PC-3 (cell line): ENCODE measurements around the gene CLMP. TPM values are rescaled to one million over a fixed set of nuclear protein-coding genes. Genes with fewer than 3 reads are reported as not detected.
A peak's percentile ranks its signal among the peaks of the same experiment; 100 is the strongest.

Experiments used
- ATAC-seq: fragments of 200-7000 bp; cut with Tn5 transposase; 2 replicates; pipeline ENCODE4 v1.9.1; 2020; ENCODE audit warnings: mild to moderate bottlenecking, moderate library complexity
- BruUV-seq: library from RNA; stranded (reverse); fragments of 400-500 nt; replicated peaks from 2 replicates; lab custom pipeline; 2021; lab: Mats Ljungman, UMichigan
- CTCF ChIA-PET: fragments of 300-600 bp; sonication (Branson Sonifier 250); formaldehyde crosslinking; loops from one replicate; lab custom pipeline; 2022; ENCODE audit warnings: antibody characterized with exemption; lab: Charles Lee
- POLR2A ChIA-PET: fragments of 300-600 bp; sonication (Branson Sonifier 250); formaldehyde crosslinking; loops from one replicate; lab custom pipeline; 2022; ENCODE audit warnings: antibody characterized with exemption; ENCODE audit not compliant: unreplicated experiment; lab: Charles Lee
- DNase-seq: peaks from one replicate; pipeline ENCODE4 v3.0.0-alpha.2; 2015
- H2AFZ ChIP-seq: fragments of 300-600 bp; sonication (generic); 2 replicates; pipeline ENCODE4 v1.6.0; 2016; ENCODE audit warnings: antibody characterized with exemption, low read length
- H3F3A ChIP-seq: fragments of 300-600 bp; sonication (generic); one replicate; pipeline ENCODE4 v1.6.0; 2017; ENCODE audit warnings: antibody characterized with exemption, low read length, control low read depth, mild to moderate bottlenecking; ENCODE audit not compliant: unreplicated experiment
- H3K27ac ChIP-seq: fragments of 300-600 bp; sonication (generic); 2 replicates; pipeline ENCODE4 v1.5.1; 2016; ENCODE audit warnings: mild to moderate bottlenecking, low read length
- H3K27me3 ChIP-seq: fragments of 300-600 bp; sonication (generic); 2 replicates; pipeline ENCODE4 v1.6.1; 2016; ENCODE audit warnings: low read length, mixed read lengths
- H3K36me3 ChIP-seq: fragments of 300-600 bp; sonication (generic); 2 replicates; pipeline ENCODE4 v1.6.1; 2016; ENCODE audit warnings: low read depth, mixed run types, low read length, mixed read lengths
- H3K4me1 ChIP-seq: fragments of 300-600 bp; sonication (generic); 2 replicates; pipeline ENCODE4 v1.5.1; 2016; ENCODE audit warnings: low read length; ENCODE audit not compliant: insufficient read depth
- H3K4me2 ChIP-seq: fragments of 300-600 bp; sonication (generic); 2 replicates; pipeline ENCODE4 v1.6.0; 2016; ENCODE audit warnings: low read length
- H3K4me3 ChIP-seq: fragments of 300-600 bp; sonication (generic); 2 replicates; pipeline ENCODE4 v1.5.1; 2016; ENCODE audit warnings: mild to moderate bottlenecking, low read length, mixed read lengths
- H3K79me2 ChIP-seq: fragments of 300-600 bp; sonication (generic); 2 replicates; pipeline ENCODE4 v1.6.1; 2017; ENCODE audit warnings: low read length, mixed read lengths
- H3K9ac ChIP-seq: fragments of 300-600 bp; sonication (generic); 2 replicates; pipeline ENCODE4 v1.6.0; 2016; ENCODE audit warnings: mild to moderate bottlenecking, low read length
- H3K9me2 ChIP-seq: fragments of 300-600 bp; sonication (generic); replicated peaks from 2 replicates; pipeline ENCODE4 v1.6.1; 2016; ENCODE audit warnings: mixed run types, low read length, mixed read lengths
- H3K9me3 ChIP-seq: fragments of 300-600 bp; sonication (generic); 2 replicates; pipeline ENCODE4 v1.6.1; 2016; ENCODE audit warnings: low read length, mixed read lengths
- H4K20me1 ChIP-seq: fragments of 300-600 bp; sonication (generic); 2 replicates; pipeline ENCODE4 v1.6.1; 2016; ENCODE audit warnings: low read length, mixed read lengths
- CTCF ChIP-seq: fragments of 300-600 bp; sonication (generic); conservative IDR thresholded peaks from 2 replicates; pipeline ENCODE4 v1.5.1; 2017; ENCODE audit warnings: antibody characterized with exemption, low read depth, mild to moderate bottlenecking, low read length
- EZH2 ChIP-seq: fragments of 300-600 bp; sonication (generic); IDR thresholded peaks from one replicate; pipeline ENCODE4 v1.6.1; 2017; ENCODE audit warnings: antibody characterized with exemption, mild to moderate bottlenecking, low read length; ENCODE audit not compliant: unreplicated experiment
- EZH2phosphoT487 ChIP-seq: fragments of 300-600 bp; sonication (generic); IDR thresholded peaks from 2 replicates; pipeline ENCODE4 v1.6.1; 2018; ENCODE audit warnings: mild to moderate bottlenecking, antibody characterized with exemption, low read length, borderline replicate concordance
- intact Hi-C: fragments of 100-400 bp; cut with micrococcal nuclease; formaldehyde crosslinking; loops from 2 replicates; pipeline ENCODE4 v1.9.0; 2023
- total RNA-seq: library from RNA; depleted of rRNA; stranded (reverse); fragments of >200 nt; gene quantifications from 2 replicates; pipeline ENCODE4 v1.2.3, GENCODE V29; 2014

Gene CLMP
- total RNA-seq, 1 experiment from 2014 or later, result 30.4 TPM

GRCh38 chr11:123241294-123241693 lies 46.2 kb upstream of the CLMP start:
- Histone ChIP-seq H3K4me3 (no peak overlapping the region), H3K9me2 (no peaks in the 10 kb centered on the region), H3K36me3 (no peaks in the 10 kb centered on the region), H3K79me2 (no peaks in the 10 kb centered on the region), H3K4me1 (peaks cover 20% of the 10 kb centered on the region), H3K9me3 (no peaks in the 10 kb centered on the region), H4K20me1 (no peaks in the 10 kb centered on the region), H3K27me3 (no peaks in the 10 kb centered on the region), H2AFZ (no peak overlapping the region), H3K4me2 (no peak overlapping the region), H3K27ac (no peak overlapping the region), H3F3A (no peaks in the 10 kb centered on the region), H3K9ac (no peak overlapping the region)
- ChIA-PET CTCF (no interaction called here), POLR2A (interaction anchor here (0.6 kb wide), 1 partner anchor 179 kb away, joined by 10 read pairs; the partner anchor contains the start of gene HSPA8)
- ATAC-seq, result no peak
- no peak for TF ChIP-seq EZH2
- TF ChIP-seq CTCF, result no peak
- no peak for TF ChIP-seq EZH2phosphoT487
- no peak for DNase-seq
- no TSS peak for BruUV-seq
- intact Hi-C loops, result no loop called here

- no peaks in the 10 kb centered on the region for H3K9me3 ChIP-seq
- peaks cover 19% of the 10 kb centered on the region for H3K4me1 ChIP-seq
- no peak overlapping the region for H3K27ac ChIP-seq
- no peak overlapping the region for H3K4me2 ChIP-seq
- ChIA-PET POLR2A (no interaction called here), CTCF (no interaction called here)
- no peaks in the 10 kb centered on the region for H3K36me3 ChIP-seq
- H3K9ac ChIP-seq, result no peak overlapping the region
- intact Hi-C loops, result no loop called here
- no peaks in the 10 kb centered on the region for H4K20me1 ChIP-seq
- TF ChIP-seq EZH2phosphoT487 (no peak), EZH2 (no peak), CTCF (no peak)
- H3K27me3 ChIP-seq, result no peaks in the 10 kb centered on the region
- ATAC-seq, result peak; percentile 74
- H2AFZ ChIP-seq, result no peak overlapping the region
- peak; percentile 64 for DNase-seq
- H3K4me3 ChIP-seq, result no peak overlapping the region
- no peaks in the 10 kb centered on the region for H3K79me2 ChIP-seq
- BruUV-seq, result no TSS peak
- no peaks in the 10 kb centered on the region for H3K9me2 ChIP-seq
- H3F3A ChIP-seq, result no peaks in the 10 kb centered on the region
Measured at GRCh38 chr11:123239191-123240150, 44.4 kb upstream of the CLMP start.

- intact Hi-C loops, result no loop called here
- ChIA-PET POLR2A (no interaction called here), CTCF (no interaction called here)
- no peaks in the 10 kb centered on the region for H3K79me2 ChIP-seq
- H3K27me3 ChIP-seq, result no peaks in the 10 kb centered on the region
- H3K9ac ChIP-seq, result no peak overlapping the region
- peaks cover 7% of the 10 kb centered on the region for H3K4me1 ChIP-seq
- no peak overlapping the region for H3K4me2 ChIP-seq
- H2AFZ ChIP-seq, result no peak overlapping the region
- H3F3A ChIP-seq, result no peaks in the 10 kb centered on the region
- no peak overlapping the region for H3K4me3 ChIP-seq
- ATAC-seq (no peak), DNase-seq (no peak)
- H3K9me2 ChIP-seq, result no peaks in the 10 kb centered on the region
- no peak overlapping the region for H3K27ac ChIP-seq
- H3K36me3 ChIP-seq, result no peaks in the 10 kb centered on the region
- no peaks in the 10 kb centered on the region for H4K20me1 ChIP-seq
- TF ChIP-seq CTCF, result no peak
- TF ChIP-seq EZH2phosphoT487, result no peak
- TF ChIP-seq EZH2, result no peak
- no TSS peak for BruUV-seq
- no peaks in the 10 kb centered on the region for H3K9me3 ChIP-seq
Measured at GRCh38 chr11:123238297-123238696, 43.2 kb upstream of the CLMP start.
